Activated CD4-positive, CD25-positive, alpha-beta regulatory T cell (primary cell): ENCODE data around the gene HPX.
A peak's percentile ranks its signal among the peaks of the same experiment; 100 is the strongest.
"Not testable (repeated sequence)": the region's sequence is repeated elsewhere in the genome, so short reads cannot be mapped to it uniquely, and the experiment has no call there.

ENCODE experiments used
- DNase-seq, 4 experiments: peaks; one replicate each; lab custom pipeline; 2025; lab: John Stamatoyannopoulos, UW

The HPX gene

GRCh38 chr11:6414874-6415328 is 25.9 kb downstream of the HPX start:
- no peak for DNase-seq

GRCh38 chr11:6413791-6414201 is 27.0 kb downstream of the HPX start:
- peak in 3 of 4 experiments; percentile 28 to 37 (median 31) for DNase-seq

- DNase-seq: no peak
These were observed 29.2 kb downstream of the HPX start for GRCh38 chr11:6411594-6412031.

- DNase-seq: no peak
These were observed 29.9 kb downstream of the HPX start for GRCh38 chr11:6410695-6411430.

GRCh38 chr11:6406370-6406769 is 34.4 kb downstream of the HPX start:
- no peak for DNase-seq

GRCh38 chr11:6405846-6406245 is 34.9 kb downstream of the HPX start:
- no peak for DNase-seq

- DNase-seq: no peak
These were observed 35.6 kb downstream of the HPX start for GRCh38 chr11:6405052-6405667.

- no peak for DNase-seq
These were observed 36.3 kb downstream of the HPX start for GRCh38 chr11:6404342-6405051.

- no peak for DNase-seq
These were observed 37.2 kb downstream of the HPX start for GRCh38 chr11:6403539-6403938.

- DNase-seq: peak in 2 of 4 experiments; percentile 49 to 57
These were observed 38.2 kb downstream of the HPX start for GRCh38 chr11:6402561-6402981.

GRCh38 chr11:6402061-6402470 is 38.7 kb downstream of the HPX start:
- DNase-seq: no peak

- no peak for DNase-seq
These were observed 39.3 kb downstream of the HPX start for GRCh38 chr11:6401464-6401863.

GRCh38 chr11:6400431-6401345 is 40.1 kb downstream of the HPX start:
- DNase-seq: no peak

GRCh38 chr11:6397636-6398035 is 43.2 kb downstream of the HPX start:
- no peak for DNase-seq

- DNase-seq: no peak
These were observed 43.6 kb downstream of the HPX start for GRCh38 chr11:6397156-6397555.

GRCh38 chr11:6395470-6396060 is 45.2 kb downstream of the HPX start:
- DNase-seq: no peak

GRCh38 chr11:6393989-6394670 is 46.7 kb downstream of the HPX start:
- no peak for DNase-seq

- not testable (repeated sequence) for DNase-seq
These were observed 48.5 kb downstream of the HPX start for GRCh38 chr11:6392251-6392650.

GRCh38 chr11:6391537-6392134 is 49.2 kb downstream of the HPX start:
- DNase-seq: no peak

GRCh38 chr11:6390718-6391469 is 49.9 kb downstream of the HPX start:
- no peak for DNase-seq
